Breast epithelium (tissue), 4 donors: ENCODE measurements around the gene ELANE. TPM values are rescaled to one million over a fixed set of nuclear protein-coding genes. Genes with fewer than 3 reads are reported as not detected.

Experiments used
- DNase-seq, 2 donors: peaks; one replicate each; pipeline ENCODE4 v3.0.0-alpha.2; 2019; ENCODE audit warnings: low spot score in 2 of 2
- H3K27ac ChIP-seq, 2 donors: fragments of 200-600 bp; sonication (generic) in 1 of 2; one replicate each; pipeline ENCODE4 v1.5.1; 2016 to 2019; ENCODE audit warnings: mild to moderate bottlenecking in 1 of 2
- H3K27me3 ChIP-seq, 2 donors: fragments of 200-600 bp; sonication (generic) in 1 of 2; one replicate each; pipeline versions ENCODE4 v1.5.1 to v1.6.0; 2017 to 2019; ENCODE audit warnings: control low read depth in 1 of 2, mild to moderate bottlenecking in 1 of 2
- H3K36me3 ChIP-seq: fragments of 200-600 bp; one replicate; pipeline ENCODE4 v1.5.1; 2019
- H3K4me1 ChIP-seq, 2 donors: fragments of 200-600 bp; sonication (generic); one replicate each; pipeline ENCODE4 v1.5.1; 2016 to 2019; ENCODE audit warnings: control low read depth in 1 of 2
- H3K4me3 ChIP-seq, 3 donors: fragments of 200-600 bp; sonication (generic); 1 replicate in 2 of 3; 2 replicates in 1 of 3; pipeline ENCODE4 v1.5.1; 2016 to 2019; ENCODE audit warnings: mild to moderate bottlenecking in 3 of 3, moderate library complexity in 2 of 3
- H3K9me3 ChIP-seq, 2 donors: fragments of 200-600 bp; sonication (generic) in 1 of 2; one replicate each; pipeline ENCODE4 v1.5.1; 2016 to 2019; ENCODE audit warnings: control low read depth in 1 of 2
- CTCF ChIP-seq, 3 donors: fragments of 450-650 bp; IDR thresholded peaks; one replicate each; pipeline ENCODE4 v1.5.1; 2016 to 2017; ENCODE audit warnings: antibody characterized with exemption in 3 of 3, mild to moderate bottlenecking in 3 of 3, moderate library complexity in 3 of 3
- POLR2A ChIP-seq: fragments of 450-650 bp; IDR thresholded peaks from one replicate; pipeline ENCODE4 v1.6.1; 2016; ENCODE audit warnings: antibody characterized with exemption, mild to moderate bottlenecking, moderate library complexity
- POLR2AphosphoS5 ChIP-seq, 3 donors: sonication (generic); formaldehyde crosslinking; IDR thresholded peaks; one replicate each; pipeline ENCODE4 v1.6.1; 2017; ENCODE audit warnings: antibody characterized with exemption in 3 of 3
- intact Hi-C: fragments of 100-400 bp; cut with DNase I; formaldehyde crosslinking; loops from one replicate; pipeline ENCODE4 v1.15.1; 2023; ENCODE audit warnings: low total_unique reads
- total RNA-seq, 3 donors: library from RNA; depleted of rRNA; stranded (reverse); fragments of >200 nt; gene quantifications; one replicate each; pipeline ENCODE4 v1.1.0, GENCODE V29; 2016

The ELANE gene
- total RNA-seq, 3 donors from 2014 or later, result 0.98 to 5.0 (median 1.0) TPM

GRCh38 chr19:881385-882071 is 29.4 kb downstream of the ELANE start:
- H3K9me3 ChIP-seq, result no peaks in the 10 kb centered on the region
- no peak overlapping the region for H3K4me3 ChIP-seq
- DNase-seq, result no peak
- H3K4me1 ChIP-seq, result no peaks in the 10 kb centered on the region
- H3K36me3 ChIP-seq, result no peaks in the 10 kb centered on the region
- H3K27me3 ChIP-seq, result no peaks in the 10 kb centered on the region
- TF ChIP-seq POLR2AphosphoS5 (IDR thresholded peaks at IDR 0.05), result no peak
- TF ChIP-seq POLR2A, result no peak
- no peak for TF ChIP-seq CTCF (IDR thresholded peaks at IDR 0.05)
- H3K27ac ChIP-seq, result no peak overlapping the region
- intact Hi-C loops, result no loop called here

- TF ChIP-seq POLR2A (no peak), POLR2AphosphoS5 (IDR thresholded peaks at IDR 0.05) (no peak), CTCF (IDR thresholded peaks at IDR 0.05) (no peak)
- H3K27me3 ChIP-seq, result no peaks in the 10 kb centered on the region
- intact Hi-C loops, result no loop called here
- no peaks in the 10 kb centered on the region for H3K4me1 ChIP-seq
- no peaks in the 10 kb centered on the region for H3K9me3 ChIP-seq
- no peak overlapping the region for H3K27ac ChIP-seq
- no peaks in the 10 kb centered on the region for H3K36me3 ChIP-seq
- no peak for DNase-seq
- H3K4me3 ChIP-seq, result no peak overlapping the region
Measured at GRCh38 chr19:882871-883497, 30.9 kb downstream of the ELANE start.

- intact Hi-C loops, result no loop called here
- no peaks in the 10 kb centered on the region for H3K4me1 ChIP-seq
- TF ChIP-seq CTCF (IDR thresholded peaks at IDR 0.05), result no peak
- no peak for TF ChIP-seq POLR2A
- TF ChIP-seq POLR2AphosphoS5 (IDR thresholded peaks at IDR 0.05), result no peak
- H3K4me3 ChIP-seq, result no peak overlapping the region
- H3K36me3 ChIP-seq, result no peaks in the 10 kb centered on the region
- no peak overlapping the region for H3K27ac ChIP-seq
- H3K9me3 ChIP-seq, result no peaks in the 10 kb centered on the region
- no peak for DNase-seq
- H3K27me3 ChIP-seq, result no peaks in the 10 kb centered on the region
Measured at GRCh38 chr19:883661-884211, 31.6 kb downstream of the ELANE start.

GRCh38 chr19:884420-885211 is 32.5 kb downstream of the ELANE start:
- no peaks in the 10 kb centered on the region for H3K36me3 ChIP-seq
- H3K27ac ChIP-seq, result no peak overlapping the region
- no peaks in the 10 kb centered on the region for H3K9me3 ChIP-seq
- intact Hi-C loops, result no loop called here
- H3K4me3 ChIP-seq, result no peak overlapping the region
- TF ChIP-seq POLR2A (no peak), CTCF (IDR thresholded peaks at IDR 0.05) (no peak), POLR2AphosphoS5 (IDR thresholded peaks at IDR 0.05) (no peak)
- DNase-seq, result no peak
- H3K27me3 ChIP-seq, result no peaks in the 10 kb centered on the region
- H3K4me1 ChIP-seq, result no peaks in the 10 kb centered on the region
